GM23248 (cell line): ENCODE results near the gene SCN4A. TPM values are rescaled to one million over a fixed set of nuclear protein-coding genes. Genes with fewer than 3 reads are reported as not detected.
"Not testable (repeated sequence)": the region's sequence is repeated elsewhere in the genome, so short reads cannot be mapped to it uniquely, and the experiment has no call there.

Experiments used
- DNase-seq: peaks from one replicate; pipeline ENCODE4 v3.0.0-alpha.2; 2015
- H2AFZ ChIP-seq: fragments of 200-600 bp; sonication (generic); 2 replicates; pipeline ENCODE4 v1.6.1; 2016; ENCODE audit warnings: antibody characterized with exemption
- H3F3A ChIP-seq: fragments of 200-600 bp; sonication (generic); 2 replicates; pipeline ENCODE4 v1.6.1; 2016; ENCODE audit warnings: mild to moderate bottlenecking, antibody characterized with exemption, mixed run types; ENCODE audit not compliant: insufficient read depth
- H3K27ac ChIP-seq: fragments of 200-600 bp; sonication (generic); 2 replicates; pipeline ENCODE4 v1.5.1; 2016; ENCODE audit warnings: mild to moderate bottlenecking
- H3K27me3 ChIP-seq: fragments of 200-600 bp; sonication (generic); replicated peaks from 2 replicates; pipeline ENCODE4 v1.6.1; 2016; ENCODE audit warnings: mild to moderate bottlenecking; ENCODE audit not compliant: insufficient read depth
- H3K36me3 ChIP-seq: fragments of 200-600 bp; sonication (generic); 2 replicates; pipeline ENCODE4 v1.6.1; 2016; ENCODE audit warnings: low read depth, mild to moderate bottlenecking
- H3K4me1 ChIP-seq: fragments of 200-600 bp; sonication (generic); 2 replicates; pipeline ENCODE4 v1.6.1; 2016; ENCODE audit warnings: mild to moderate bottlenecking; ENCODE audit not compliant: insufficient read depth
- H3K4me2 ChIP-seq: fragments of 200-600 bp; sonication (generic); one replicate; pipeline ENCODE4 v1.6.1; 2016; ENCODE audit warnings: mild to moderate bottlenecking; ENCODE audit not compliant: unreplicated experiment
- H3K4me3 ChIP-seq: fragments of 200-600 bp; sonication (generic); 2 replicates; pipeline ENCODE4 v1.5.1; 2016; ENCODE audit warnings: mild to moderate bottlenecking
- H3K79me2 ChIP-seq: fragments of 200-600 bp; sonication (generic); 2 replicates; pipeline ENCODE4 v1.6.1; 2016; ENCODE audit warnings: mild to moderate bottlenecking; ENCODE audit not compliant: insufficient read depth
- H3K9ac ChIP-seq: fragments of 200-600 bp; sonication (generic); 2 replicates; pipeline ENCODE4 v1.6.1; 2016; ENCODE audit warnings: mild to moderate bottlenecking
- H3K9me2 ChIP-seq: fragments of 200-600 bp; sonication (generic); 2 replicates; pipeline ENCODE4 v1.6.1; 2016; ENCODE audit warnings: mixed run types, mild to moderate bottlenecking, moderate library complexity; ENCODE audit not compliant: insufficient read depth
- H3K9me3 ChIP-seq: fragments of 200-600 bp; sonication (generic); one replicate; pipeline ENCODE4 v1.6.1; 2017; ENCODE audit warnings: low read depth
- H4K20me1 ChIP-seq: fragments of 200-600 bp; sonication (generic); 2 replicates; pipeline ENCODE4 v1.6.0; 2016; ENCODE audit not compliant: insufficient read depth
- EZH2 ChIP-seq: fragments of 200-600 bp; sonication (generic); IDR thresholded peaks from 2 replicates; pipeline ENCODE4 v1.6.1; 2018; ENCODE audit warnings: antibody characterized with exemption, mild to moderate bottlenecking; ENCODE audit not compliant: insufficient read depth, poor library complexity, severe bottlenecking
- EZH2phosphoT487 ChIP-seq: fragments of 200-600 bp; sonication (generic); IDR thresholded peaks from 2 replicates; pipeline ENCODE4 v1.6.1; 2018; ENCODE audit warnings: antibody characterized with exemption, moderate library complexity, mild to moderate bottlenecking, low read depth; ENCODE audit not compliant: insufficient read depth
- WGBS, 2 experiments: methylation state at CpG; one replicate each; pipeline ENCODE4 v1.1.6; 2015 to 2017; ENCODE audit warnings: low lambda C conversion rate in 2 of 2, low coverage in 1 of 2; ENCODE audit errors: missing lambda C conversion rate in 2 of 2; 5-methylcytosine and 5-hydroxymethylcytosine counted together
- in situ Hi-C: fragments of 300-500 bp; cut with MboI; formaldehyde crosslinking; loops from 2 replicates; pipeline ENCODE4 v1.15.0; 2020
- polyA plus RNA-seq: library from polyadenylated mRNA; unstranded; fragments of >200 nt; fragmentation: Nextera tagmentation; extraction: Ambion mirVana; gene quantifications from 2 replicates; pipeline ENCODE4 v1.2.1, GENCODE V29; 2016
- total RNA-seq: library from RNA; depleted of rRNA; stranded (reverse); fragments of >200 nt; shearing (Covaris generic); gene quantifications from 2 replicates; pipeline ENCODE4 v1.2.3, GENCODE V29; 2014

SCN4A gene
- total and polyA plus RNA-seq, 2 experiments from 2014 or later: not detected

GRCh38 chr17:64008830-64009229 lies 36.1 kb upstream of the SCN4A start:
- Histone ChIP-seq H3K9me3 (no peaks in the 10 kb centered on the region), H3F3A (peaks cover 5% of the 10 kb centered on the region; the same call in 1 of the 2 replicates), H3K27me3 (no peaks in the 10 kb centered on the region), H2AFZ (no peak overlapping the region), H3K9me2 (no peaks in the 10 kb centered on the region), H3K4me3 (no peak overlapping the region), H3K4me2 (no peak overlapping the region), H4K20me1 (no peaks in the 10 kb centered on the region), H3K4me1 (peaks cover 11% of the 10 kb centered on the region), H3K9ac (no peak overlapping the region), H3K36me3 (no peaks in the 10 kb centered on the region), H3K79me2 (no peaks in the 10 kb centered on the region), H3K27ac (no peak overlapping the region)
- no peak for DNase-seq
- in situ Hi-C loops: no loop called here
- WGBS, 2 experiments: 80 to 81% methylated on average over 4 of the region's 4 CpGs
- TF ChIP-seq EZH2: no peak
- TF ChIP-seq EZH2phosphoT487: no peak

- 77 to 80% methylated on average over 5 of the region's 5 CpGs for WGBS, 2 experiments
- Histone ChIP-seq H3K4me2 (no peak overlapping the region), H3K9ac (no peak overlapping the region), H4K20me1 (no peaks in the 10 kb centered on the region), H3K4me1 (peaks cover 11% of the 10 kb centered on the region), H3K9me2 (no peaks in the 10 kb centered on the region), H3K79me2 (no peaks in the 10 kb centered on the region), H3K4me3 (no peak overlapping the region), H3F3A (peaks cover 5% of the 10 kb centered on the region; the same call in 1 of the 2 replicates), H2AFZ (no peak overlapping the region), H3K27me3 (no peaks in the 10 kb centered on the region), H3K9me3 (no peaks in the 10 kb centered on the region), H3K27ac (no peak overlapping the region), H3K36me3 (no peaks in the 10 kb centered on the region)
- TF ChIP-seq EZH2 (no peak), EZH2phosphoT487 (no peak)
- in situ Hi-C loops: no loop called here
- DNase-seq: no peak
Observed at GRCh38 chr17:64008346-64008745, 35.6 kb upstream of the SCN4A start.

- no peaks in the 10 kb centered on the region for H3K9me3 ChIP-seq
- WGBS, 2 experiments: 82% methylated on average over 4 to 5 of the region's 5 CpGs
Observed at GRCh38 chr17:64007838-64008282, 35.1 kb upstream of the SCN4A start.

GRCh38 chr17:64007089-64007837 lies 34.5 kb upstream of the SCN4A start:
- WGBS, 2 experiments: 85 to 91% methylated on average over 5 of the region's 5 CpGs
- peaks cover 11% of the 10 kb centered on the region for H3K4me1 ChIP-seq
- H3K36me3 ChIP-seq, H3K27me3 ChIP-seq, H3K9me2 ChIP-seq, H3K4me3 ChIP-seq, H3K27ac ChIP-seq, H2AFZ ChIP-seq, DNase-seq, H3K4me2 ChIP-seq, H4K20me1 ChIP-seq, H3K9me3 ChIP-seq, H3K9ac ChIP-seq, H3K79me2 ChIP-seq, in situ Hi-C loops, H3F3A ChIP-seq: not testable (repeated sequence)

More at GRCh38 chr17:64007838-64008282, 35.1 kb upstream of the SCN4A start:
- TF ChIP-seq EZH2phosphoT487 (no peak), EZH2 (no peak)
- in situ Hi-C loops: no loop called here
- Histone ChIP-seq H3K4me2 (no peak overlapping the region), H3K36me3 (no peaks in the 10 kb centered on the region), H3K27ac (no peak overlapping the region), H3K9ac (no peak overlapping the region), H3K4me3 (no peak overlapping the region), H3K27me3 (no peaks in the 10 kb centered on the region), H3K4me1 (peaks cover 11% of the 10 kb centered on the region), H4K20me1 (no peaks in the 10 kb centered on the region), H3K79me2 (no peaks in the 10 kb centered on the region), H3F3A (peaks cover 5% of the 10 kb centered on the region; the same call in 1 of the 2 replicates), H2AFZ (no peak overlapping the region), H3K9me2 (no peaks in the 10 kb centered on the region)
- DNase-seq: no peak
